OCI-LY3 (cell line): ENCODE data around the gene WTAP.

ENCODE experiments used
- CTCF ChIP-seq: fragments of 200-600, 300-600 bp; sonication (generic); IDR thresholded peaks from 2 replicates; pipeline ENCODE4 v1.5.1; 2014; ENCODE audit warnings: antibody characterized with exemption, low read length, low read depth
- EZH2phosphoT487 ChIP-seq: fragments of 200-600 bp; shearing (Covaris generic); IDR thresholded peaks from 2 replicates; pipeline ENCODE4 v1.6.1; 2018; ENCODE audit warnings: antibody characterized with exemption, mixed run types, low read depth

- peak; percentile 54 for TF ChIP-seq CTCF
- TF ChIP-seq EZH2phosphoT487 = no peak
Measured at GRCh38 chr6:159691133-159691962, 36.0 kb upstream of the WTAP start.
